IMR-90 (cell line): ENCODE data around the gene KLF13. TPM values are rescaled to one million over a fixed set of nuclear protein-coding genes. Genes with fewer than 3 reads are reported as not detected.

Experiments
- ATAC-seq: fragments of 200-7000 bp; cut with Tn5 transposase; 2 replicates; pipeline ENCODE4 v1.9.1; 2020; ENCODE audit warnings: low read depth, mild to moderate bottlenecking, moderate library complexity
- BruUV-seq: library from RNA; stranded (reverse); fragments of 400-500 nt; replicated peaks from 2 replicates; lab custom pipeline; 2021; lab: Mats Ljungman, UMichigan
- CTCF ChIA-PET: fragments of 300-600 bp; formaldehyde crosslinking; extraction: SDS; loops from one replicate; lab custom pipeline; 2021; ENCODE audit warnings: antibody characterized with exemption; lab: Yijun Ruan, JAX
- POLR2A ChIA-PET: fragments of 300-600 bp; sonication (Branson Sonifier 250); formaldehyde crosslinking; loops from one replicate; lab custom pipeline; 2022; ENCODE audit warnings: antibody characterized with exemption; ENCODE audit not compliant: unreplicated experiment; lab: Charles Lee
- DNase-seq: peaks from one replicate; pipeline ENCODE4 v3.0.0; 2013
- H2AFZ ChIP-seq: replicated peaks from 2 replicates; pipeline ENCODE3; 2013; ENCODE audit warnings: low read length, mild to moderate bottlenecking; ENCODE audit not compliant: poor library complexity
- H2AK5ac ChIP-seq: 2 replicates; pipeline ENCODE4 v1.6.1; 2013; ENCODE audit warnings: low read depth, low read length, inconsistent platforms
- H2AK9ac ChIP-seq: replicated peaks from 2 replicates; pipeline ENCODE3; 2013; ENCODE audit warnings: mild to moderate bottlenecking, low read depth, low read length, moderate library complexity; ENCODE audit not compliant: poor library complexity
- H2BK120ac ChIP-seq: 2 replicates; pipeline ENCODE4 v1.6.1; 2013; ENCODE audit warnings: low read depth, low read length, inconsistent platforms
- H2BK15ac ChIP-seq: 3 replicates; pipeline ENCODE4 v1.6.1; 2013; ENCODE audit warnings: low read depth, low read length, inconsistent platforms
- H2BK20ac ChIP-seq: 2 replicates; pipeline ENCODE4 v1.6.1; 2013; ENCODE audit warnings: low read depth, mild to moderate bottlenecking, inconsistent platforms, low read length, moderate library complexity
- H2BK5ac ChIP-seq: 2 replicates; pipeline ENCODE4 v1.6.1; 2013; ENCODE audit warnings: mild to moderate bottlenecking, low read depth, low read length, inconsistent platforms; ENCODE audit not compliant: poor library complexity, severe bottlenecking
- H3K14ac ChIP-seq: replicated peaks from 2 replicates; pipeline ENCODE4 v1.6.1; 2013; ENCODE audit warnings: low read depth, low read length, inconsistent platforms
- H3K18ac ChIP-seq: 2 replicates; pipeline ENCODE4 v1.6.1; 2013; ENCODE audit warnings: low read depth, low read length, control low read depth
- H3K23ac ChIP-seq: 2 replicates; pipeline ENCODE4 v1.6.1; 2013; ENCODE audit warnings: low read depth, low read length, inconsistent platforms
- H3K27ac ChIP-seq: 2 replicates; pipeline ENCODE4 v1.5.1; 2013; ENCODE audit warnings: mild to moderate bottlenecking, control low read depth, low read length; ENCODE audit not compliant: insufficient read depth
- H3K27me3 ChIP-seq: 2 replicates; pipeline ENCODE4 v1.6.1; 2013; ENCODE audit warnings: low read length; ENCODE audit not compliant: control insufficient read depth, insufficient read depth
- H3K36me3 ChIP-seq: 2 replicates; pipeline ENCODE4 v1.6.1; 2013; ENCODE audit warnings: low read length, mixed read lengths; ENCODE audit not compliant: control insufficient read depth, insufficient read depth
- H3K4ac ChIP-seq: 2 replicates; pipeline ENCODE4 v1.6.1; 2013; ENCODE audit warnings: low read depth, low read length, inconsistent platforms
- H3K4me1 ChIP-seq: 2 replicates; pipeline ENCODE4 v1.6.1; 2013; ENCODE audit warnings: low read length, mixed read lengths; ENCODE audit not compliant: control insufficient read depth, insufficient read depth
- H3K4me2 ChIP-seq: 2 replicates; pipeline ENCODE4 v1.6.1; 2013; ENCODE audit warnings: low read depth, mild to moderate bottlenecking, control low read depth, low read length, moderate library complexity
- H3K4me3 ChIP-seq: 2 replicates; pipeline ENCODE4 v1.5.1; 2013; ENCODE audit warnings: low read depth, mild to moderate bottlenecking, control low read depth, low read length, moderate library complexity; ENCODE audit not compliant: insufficient read depth
- H3K56ac ChIP-seq: 2 replicates; pipeline ENCODE4 v1.6.1; 2013; ENCODE audit warnings: low read length, inconsistent platforms; ENCODE audit not compliant: insufficient read depth; ENCODE audit errors: extremely low read depth
- H3K79me1 ChIP-seq, 2 experiments: 2 replicates each; pipeline ENCODE4 v1.6.1; 2013; ENCODE audit warnings: low read length in 2 of 2, inconsistent platforms in 1 of 2, low read depth in 1 of 2
- H3K9ac ChIP-seq: 2 replicates; pipeline ENCODE4 v1.6.1; 2013; ENCODE audit warnings: low read depth, low read length, control low read depth
- H3K9me1 ChIP-seq: 2 replicates; pipeline ENCODE4 v1.6.1; 2013; ENCODE audit warnings: low read length, inconsistent platforms; ENCODE audit not compliant: insufficient read depth
- H3K9me3 ChIP-seq: 2 replicates; pipeline ENCODE4 v1.6.1; 2013; ENCODE audit warnings: low read length; ENCODE audit not compliant: control insufficient read depth, insufficient read depth
- H4K20me1 ChIP-seq: 2 replicates; pipeline ENCODE4 v1.6.1; 2013; ENCODE audit warnings: low read length, inconsistent platforms; ENCODE audit not compliant: insufficient read depth
- H4K5ac ChIP-seq: 2 replicates; pipeline ENCODE4 v1.6.1; 2013; ENCODE audit warnings: mild to moderate bottlenecking, low read depth, low read length, control low read depth
- H4K8ac ChIP-seq, 2 experiments: 2 replicates each; pipeline ENCODE4 v1.6.1; 2013; ENCODE audit warnings: low read depth in 2 of 2, low read length in 2 of 2, control low read depth in 1 of 2, inconsistent platforms in 1 of 2
- H4K91ac ChIP-seq: 2 replicates; pipeline ENCODE4 v1.6.1; 2013; ENCODE audit warnings: low read depth, low read length, inconsistent platforms; ENCODE audit not compliant: insufficient read depth
- CEBPB ChIP-seq: IDR thresholded peaks from 2 replicates; pipeline ENCODE4 v1.6.1; 2012; ENCODE audit warnings: low read depth, low read length, improper control_type of control experiment
- CHD1 ChIP-seq: IDR thresholded peaks from 2 replicates; pipeline ENCODE4 v1.6.1; 2012; ENCODE audit warnings: low read depth, low read length, improper control_type of control experiment
- FOS ChIP-seq: fragments of 150-350 bp; IDR thresholded peaks from 2 replicates; pipeline ENCODE4 v1.6.1; 2016; ENCODE audit warnings: low read depth, low read length
- MAFK ChIP-seq: IDR thresholded peaks from 2 replicates; pipeline ENCODE4 v1.6.1; 2012; ENCODE audit warnings: low read depth, low read length, improper control_type of control experiment
- NFE2L2 ChIP-seq: fragments of 150-350 bp; IDR thresholded peaks from 2 replicates; pipeline ENCODE4 v1.6.1; 2016; ENCODE audit warnings: low read depth, mild to moderate bottlenecking, low read length
- RAD21 ChIP-seq: IDR thresholded peaks from 2 replicates; pipeline ENCODE4 v1.6.1; 2012; ENCODE audit warnings: low read length, improper control_type of control experiment
- WGBS, 2 experiments: methylation state at CpG; one replicate each; pipeline versions ENCODE4 v1.1.5 to v1.1.7; 2013; ENCODE audit warnings: missing lambda C conversion rate in 2 of 2; ENCODE audit not compliant: insufficient read length in 1 of 2; ENCODE audit errors: extremely low coverage in 2 of 2; 5-methylcytosine and 5-hydroxymethylcytosine counted together
- dilution Hi-C: fragments of 300-500 bp; cut with HindIII; formaldehyde crosslinking; loops from one replicate; pipeline ENCODE4 v1.14.3; 2018; ENCODE audit warnings: low sequenced_read_pairs; ENCODE audit not compliant: unreplicated experiment
- in situ Hi-C: fragments of 300-500 bp; cut with MboI; formaldehyde crosslinking; loops from 3 replicates; pipeline ENCODE4 v1.14.3; 2019; ENCODE audit warnings: low sequenced_read_pairs, inconsistent platforms, mixed read lengths
- intact Hi-C: fragments of 100-400 bp; cut with micrococcal nuclease; formaldehyde crosslinking; loops from 2 replicates; pipeline ENCODE4 v1.10.0; 2022
- polyA plus RNA-seq, 3 experiments: library from polyadenylated mRNA; depleted of rRNA; stranded (reverse); fragments of >200 nt; gene quantifications; 2 replicates each; pipeline ENCODE4 v1.2.3, GENCODE V29; 2012; ENCODE audit warnings: low replicate concordance in 1 of 3
- total RNA-seq: library from RNA; depleted of rRNA; stranded (reverse); fragments of >200 nt; gene quantifications from 2 replicates; pipeline ENCODE4 v1.2.3, GENCODE V29; 2012
- TF ChIP-seq, protein P1 (sequence below): fragments of 150-350 bp; IDR thresholded peaks from 2 replicates; pipeline ENCODE4 v1.6.1; 2016; ENCODE audit warnings: low read depth, mild to moderate bottlenecking, low read length, moderate library complexity, borderline replicate concordance
- TF ChIP-seq, protein P2 (sequence below): fragments of 150-350 bp; IDR thresholded peaks from 2 replicates; pipeline ENCODE4 v1.6.1; 2017; ENCODE audit warnings: mild to moderate bottlenecking, antibody characterized with exemption, low read length, low read depth

The KLF13 gene
- total and polyA plus RNA-seq, 2 of the 4 experiments (the other 2 are of a cell fraction) = 9.5 to 10.6 TPM

DNA sequence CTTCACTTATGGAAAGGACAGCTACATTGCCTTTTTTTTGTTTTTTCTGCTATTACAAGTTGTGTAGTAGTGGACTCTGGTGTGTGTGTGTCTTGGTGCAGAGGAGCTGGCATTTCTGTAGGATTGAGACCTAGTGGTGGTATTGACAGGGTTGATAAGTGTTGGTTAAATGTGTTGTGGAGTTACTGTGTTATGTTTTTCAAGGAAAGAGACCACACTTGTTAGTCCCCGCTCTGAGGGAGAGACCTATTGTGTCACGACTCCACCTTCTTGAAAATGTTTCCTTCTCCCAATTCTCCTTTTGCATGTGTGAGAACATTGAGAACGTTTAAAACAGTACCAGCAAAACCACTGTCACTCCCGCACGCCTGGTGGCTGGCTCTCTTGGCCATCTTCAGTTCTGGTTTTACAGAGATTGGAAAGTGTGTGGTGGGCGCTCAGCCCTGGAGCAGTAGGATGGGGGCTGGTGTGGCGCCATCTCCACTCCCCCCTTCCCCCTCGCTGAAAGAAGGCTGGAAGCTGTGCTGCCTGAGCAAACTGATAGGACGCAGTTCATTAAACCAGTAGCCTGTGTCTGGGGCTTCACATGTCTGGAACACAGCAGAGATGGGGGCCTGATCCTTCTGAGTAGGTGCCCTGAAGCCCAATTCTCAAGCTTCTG lies 5.5 kb downstream of the KLF13 start:
- CTCF ChIA-PET = no interaction called here
- dilution Hi-C loops = no loop called here
- Histone ChIP-seq H3K4ac (no peak overlapping the region), H3K9ac (no peak overlapping the region), H4K5ac (no peak overlapping the region), H2AFZ (no peak overlapping the region), H2BK15ac (no peak overlapping the region), H3K18ac (no peak overlapping the region), H2BK20ac (no peak overlapping the region), H3K4me3 (no peak overlapping the region), H3K27ac (no peak overlapping the region), H4K20me1 (peaks cover 79% of the 10 kb centered on the region), H2BK5ac (no peak overlapping the region), H3K9me3 (no peaks in the 10 kb centered on the region), H3K14ac (0 out of 2 replicates have a peak overlapping the region, but pooled peaks have one; percentile 6), H3K23ac (no peak overlapping the region), H3K9me1 (peaks cover 29% of the 10 kb centered on the region), H2AK5ac (no peak overlapping the region), H3K36me3 (no peaks in the 10 kb centered on the region), H3K4me1 (peaks cover 2% of the 10 kb centered on the region; the same call in 1 of the 2 replicates), H3K4me2 (no peak overlapping the region), H4K8ac (no peak overlapping the region), H2AK9ac (no peak overlapping the region), H4K91ac (no peak overlapping the region), H3K79me1 (peaks cover 28 to 83% of the 10 kb centered on the region in 2 experiments), H3K56ac (no peak overlapping the region), H3K27me3 (no peaks in the 10 kb centered on the region), H2BK120ac (no peak overlapping the region)
- ATAC-seq (no peak), DNase-seq (no peak)
- WGBS, 2 experiments = no CpG with 5 or more reads among the region's 9 CpGs
- BruUV-seq = no TSS peak
- POLR2A ChIA-PET = no interaction called here
- TF ChIP-seq CEBPB = no peak
- no peak for TF ChIP-seq CHD1
- no peak for TF ChIP-seq NFE2L2
- no peak for TF ChIP-seq RAD21
- no peak for TF ChIP-seq MAFK
- TF ChIP-seq, protein P1, sequence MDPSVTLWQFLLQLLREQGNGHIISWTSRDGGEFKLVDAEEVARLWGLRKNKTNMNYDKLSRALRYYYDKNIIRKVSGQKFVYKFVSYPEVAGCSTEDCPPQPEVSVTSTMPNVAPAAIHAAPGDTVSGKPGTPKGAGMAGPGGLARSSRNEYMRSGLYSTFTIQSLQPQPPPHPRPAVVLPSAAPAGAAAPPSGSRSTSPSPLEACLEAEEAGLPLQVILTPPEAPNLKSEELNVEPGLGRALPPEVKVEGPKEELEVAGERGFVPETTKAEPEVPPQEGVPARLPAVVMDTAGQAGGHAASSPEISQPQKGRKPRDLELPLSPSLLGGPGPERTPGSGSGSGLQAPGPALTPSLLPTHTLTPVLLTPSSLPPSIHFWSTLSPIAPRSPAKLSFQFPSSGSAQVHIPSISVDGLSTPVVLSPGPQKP = no peak
- no peak for TF ChIP-seq FOS
- TF ChIP-seq, protein P2, sequence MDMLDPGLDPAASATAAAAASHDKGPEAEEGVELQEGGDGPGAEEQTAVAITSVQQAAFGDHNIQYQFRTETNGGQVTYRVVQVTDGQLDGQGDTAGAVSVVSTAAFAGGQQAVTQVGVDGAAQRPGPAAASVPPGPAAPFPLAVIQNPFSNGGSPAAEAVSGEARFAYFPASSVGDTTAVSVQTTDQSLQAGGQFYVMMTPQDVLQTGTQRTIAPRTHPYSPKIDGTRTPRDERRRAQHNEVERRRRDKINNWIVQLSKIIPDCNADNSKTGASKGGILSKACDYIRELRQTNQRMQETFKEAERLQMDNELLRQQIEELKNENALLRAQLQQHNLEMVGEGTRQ = no peak
- intact Hi-C loops = no loop called here
- in situ Hi-C loops = no loop called here
